ENCODE measurements around the gene TOX2.

TOX2 gene

GRCh38 chr20:44014807-44015732, 100.4 kb downstream of the TOX2 start (continued):
- TF ChIP-seq ZBTB11 (tag by site-specific recombination; conservative IDR thresholded peaks at IDR 0.05; ENCODE audit: low read depth): peak; percentile 56
- peak; percentile 50; the same call in 1 of the 2 replicates for TF ChIP-seq SCRT2 (tag by site-specific recombination; IDR thresholded peaks at IDR 0.05)
- TF ChIP-seq MYNN (tag by site-specific recombination; IDR thresholded peaks at IDR 0.05; ENCODE audit: borderline replicate concordance): peak; percentile 72; the same call in 1 of the 2 replicates
- TF ChIP-seq ZFP3 (tag by site-specific recombination; IDR thresholded peaks at IDR 0.05; ENCODE audit: low read depth): peak; percentile 6; the same call in 1 of the 2 replicates
- no peak for TF ChIP-seq ZNF221 (tag by site-specific recombination; IDR thresholded peaks at IDR 0.05; ENCODE audit: borderline replicate concordance)
- no peak for TF ChIP-seq ATF2 (tag by site-specific recombination; IDR thresholded peaks at IDR 0.05; ENCODE audit: low read depth)
- TF ChIP-seq ZNF560 (tag by site-specific recombination; IDR thresholded peaks at IDR 0.05; ENCODE audit: borderline replicate concordance): no peak
- TF ChIP-seq ZNF18 (tag by site-specific recombination; IDR thresholded peaks at IDR 0.05): peak; percentile 88
- peak; percentile 40 for TF ChIP-seq KLF10 (tag by site-specific recombination; IDR thresholded peaks at IDR 0.05)
- TF ChIP-seq ZNF121 (tag by site-specific recombination; IDR thresholded peaks at IDR 0.05): no peak
- TF ChIP-seq ZBTB44 (tag by site-specific recombination; IDR thresholded peaks at IDR 0.05): peak; percentile 63; the same call in 1 of the 2 replicates
- TF ChIP-seq ZNF146 (tag by site-specific recombination; IDR thresholded peaks at IDR 0.05): no peak
- TF ChIP-seq ZNF404 (tag by site-specific recombination; IDR thresholded peaks at IDR 0.05): no peak
- no peak for TF ChIP-seq ZNF555 (tag by site-specific recombination; conservative IDR thresholded peaks at IDR 0.05)
- TF ChIP-seq SCRT1 (tag by site-specific recombination; IDR thresholded peaks at IDR 0.05; ENCODE audit: borderline replicate concordance): no peak
- TF ChIP-seq, protein P1, sequence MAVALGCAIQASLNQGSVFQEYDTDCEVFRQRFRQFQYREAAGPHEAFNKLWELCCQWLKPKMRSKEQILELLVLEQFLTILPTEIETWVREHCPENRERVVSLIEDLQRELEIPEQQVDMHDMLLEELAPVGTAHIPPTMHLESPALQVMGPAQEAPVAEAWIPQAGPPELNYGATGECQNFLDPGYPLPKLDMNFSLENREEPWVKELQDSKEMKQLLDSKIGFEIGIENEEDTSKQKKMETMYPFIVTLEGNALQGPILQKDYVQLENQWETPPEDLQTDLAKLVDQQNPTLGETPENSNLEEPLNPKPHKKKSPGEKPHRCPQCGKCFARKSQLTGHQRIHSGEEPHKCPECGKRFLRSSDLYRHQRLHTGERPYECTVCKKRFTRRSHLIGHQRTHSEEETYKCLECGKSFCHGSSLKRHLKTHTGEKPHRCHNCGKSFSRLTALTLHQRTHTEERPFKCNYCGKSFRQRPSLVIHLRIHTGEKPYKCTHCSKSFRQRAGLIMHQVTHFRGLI (tag by site-specific recombination; IDR thresholded peaks at IDR 0.05): peak; percentile 47; the same call in 1 of the 2 replicates
- TF ChIP-seq, protein P2, sequence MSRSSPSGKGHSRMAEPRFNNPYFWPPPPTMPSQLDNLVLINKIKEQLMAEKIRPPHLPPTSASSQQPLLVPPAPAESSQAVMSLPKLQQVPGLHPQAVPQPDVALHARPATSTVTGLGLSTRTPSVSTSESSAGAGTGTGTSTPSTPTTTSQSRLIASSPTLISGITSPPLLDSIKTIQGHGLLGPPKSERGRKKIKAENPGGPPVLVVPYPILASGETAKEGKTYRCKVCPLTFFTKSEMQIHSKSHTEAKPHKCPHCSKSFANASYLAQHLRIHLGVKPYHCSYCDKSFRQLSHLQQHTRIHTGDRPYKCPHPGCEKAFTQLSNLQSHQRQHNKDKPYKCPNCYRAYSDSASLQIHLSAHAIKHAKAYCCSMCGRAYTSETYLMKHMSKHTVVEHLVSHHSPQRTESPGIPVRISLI (tag by site-specific recombination; IDR thresholded peaks at IDR 0.05): no peak
- TF ChIP-seq, protein P3, sequence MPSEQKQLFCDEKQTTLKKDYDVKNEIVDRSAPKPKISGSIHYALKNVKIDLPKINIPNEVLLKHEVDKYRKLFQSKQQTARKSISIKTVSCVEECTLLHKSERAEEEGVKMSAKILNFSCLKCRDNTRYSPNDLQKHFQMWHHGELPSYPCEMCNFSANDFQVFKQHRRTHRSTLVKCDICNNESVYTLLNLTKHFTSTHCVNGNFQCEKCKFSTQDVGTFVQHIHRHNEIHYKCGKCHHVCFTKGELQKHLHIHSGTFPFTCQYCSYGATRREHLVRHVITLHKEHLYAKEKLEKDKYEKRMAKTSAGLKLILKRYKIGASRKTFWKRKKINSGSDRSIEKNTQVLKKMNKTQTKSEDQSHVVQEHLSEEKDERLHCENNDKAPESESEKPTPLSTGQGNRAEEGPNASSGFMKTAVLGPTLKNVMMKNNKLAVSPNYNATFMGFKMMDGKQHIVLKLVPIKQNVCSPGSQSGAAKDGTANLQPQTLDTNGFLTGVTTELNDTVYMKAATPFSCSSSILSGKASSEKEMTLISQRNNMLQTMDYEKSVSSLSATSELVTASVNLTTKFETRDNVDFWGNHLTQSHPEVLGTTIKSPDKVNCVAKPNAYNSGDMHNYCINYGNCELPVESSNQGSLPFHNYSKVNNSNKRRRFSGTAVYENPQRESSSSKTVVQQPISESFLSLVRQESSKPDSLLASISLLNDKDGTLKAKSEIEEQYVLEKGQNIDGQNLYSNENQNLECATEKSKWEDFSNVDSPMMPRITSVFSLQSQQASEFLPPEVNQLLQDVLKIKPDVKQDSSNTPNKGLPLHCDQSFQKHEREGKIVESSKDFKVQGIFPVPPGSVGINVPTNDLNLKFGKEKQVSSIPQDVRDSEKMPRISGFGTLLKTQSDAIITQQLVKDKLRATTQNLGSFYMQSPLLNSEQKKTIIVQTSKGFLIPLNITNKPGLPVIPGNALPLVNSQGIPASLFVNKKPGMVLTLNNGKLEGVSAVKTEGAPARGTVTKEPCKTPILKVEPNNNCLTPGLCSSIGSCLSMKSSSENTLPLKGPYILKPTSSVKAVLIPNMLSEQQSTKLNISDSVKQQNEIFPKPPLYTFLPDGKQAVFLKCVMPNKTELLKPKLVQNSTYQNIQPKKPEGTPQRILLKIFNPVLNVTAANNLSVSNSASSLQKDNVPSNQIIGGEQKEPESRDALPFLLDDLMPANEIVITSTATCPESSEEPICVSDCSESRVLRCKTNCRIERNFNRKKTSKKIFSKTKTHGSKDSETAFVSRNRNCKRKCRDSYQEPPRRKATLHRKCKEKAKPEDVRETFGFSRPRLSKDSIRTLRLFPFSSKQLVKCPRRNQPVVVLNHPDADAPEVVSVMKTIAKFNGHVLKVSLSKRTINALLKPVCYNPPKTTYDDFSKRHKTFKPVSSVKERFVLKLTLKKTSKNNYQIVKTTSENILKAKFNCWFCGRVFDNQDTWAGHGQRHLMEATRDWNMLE (tag by site-specific recombination; conservative IDR thresholded peaks at IDR 0.05; ENCODE audit: low read depth): no peak
- TF ChIP-seq ZNF19 (tag by site-specific recombination; IDR thresholded peaks at IDR 0.05; ENCODE audit: low read depth): 0 out of 2 replicates have a peak, but pooled peaks have one; percentile 8

Measured in HEK293 (cell line).